GM18502 (cell line): ENCODE results near the gene PARP3.

Source experiments
- ATAC-seq: cut with Tn5 transposase; IDR thresholded peaks from one replicate; pipeline ENCODE4 v1.9.1; 2021; ENCODE audit warnings: mild to moderate bottlenecking; ENCODE audit not compliant: unreplicated experiment, poor library complexity

Gene PARP3

DNA sequence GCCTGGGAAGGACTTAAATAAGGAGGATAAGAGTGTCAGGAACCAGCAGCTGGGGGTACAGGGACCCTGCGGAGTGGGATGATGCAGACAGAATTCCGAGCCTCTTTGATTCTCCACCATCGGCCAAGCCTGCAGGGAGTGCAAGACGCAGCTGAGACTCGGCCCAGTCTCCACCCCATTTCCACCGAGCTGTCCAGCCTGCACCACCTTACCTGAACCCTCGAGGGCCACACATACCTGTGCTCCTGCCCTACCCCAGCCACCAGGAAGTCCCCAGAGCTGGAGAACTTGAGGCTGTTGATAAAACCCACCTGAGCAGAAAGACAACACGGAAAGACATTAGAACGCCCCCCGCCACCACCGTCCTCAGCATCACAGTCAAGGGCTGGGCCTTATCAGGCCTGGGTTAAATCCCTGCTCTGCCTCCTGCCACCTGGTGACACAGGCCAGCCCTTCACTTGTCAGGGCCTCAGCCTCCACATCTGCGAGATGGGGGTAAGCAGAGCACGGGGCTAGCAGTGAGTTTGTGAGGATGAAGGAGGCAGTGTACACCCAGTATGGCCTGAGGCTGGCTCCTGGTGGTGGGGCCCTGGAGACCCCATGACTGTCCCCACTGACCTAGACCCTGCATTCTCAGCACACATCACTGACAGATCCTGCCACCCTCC, 8.6 kb upstream of the PARP3 start:
- ATAC-seq, result no peak

DNA sequence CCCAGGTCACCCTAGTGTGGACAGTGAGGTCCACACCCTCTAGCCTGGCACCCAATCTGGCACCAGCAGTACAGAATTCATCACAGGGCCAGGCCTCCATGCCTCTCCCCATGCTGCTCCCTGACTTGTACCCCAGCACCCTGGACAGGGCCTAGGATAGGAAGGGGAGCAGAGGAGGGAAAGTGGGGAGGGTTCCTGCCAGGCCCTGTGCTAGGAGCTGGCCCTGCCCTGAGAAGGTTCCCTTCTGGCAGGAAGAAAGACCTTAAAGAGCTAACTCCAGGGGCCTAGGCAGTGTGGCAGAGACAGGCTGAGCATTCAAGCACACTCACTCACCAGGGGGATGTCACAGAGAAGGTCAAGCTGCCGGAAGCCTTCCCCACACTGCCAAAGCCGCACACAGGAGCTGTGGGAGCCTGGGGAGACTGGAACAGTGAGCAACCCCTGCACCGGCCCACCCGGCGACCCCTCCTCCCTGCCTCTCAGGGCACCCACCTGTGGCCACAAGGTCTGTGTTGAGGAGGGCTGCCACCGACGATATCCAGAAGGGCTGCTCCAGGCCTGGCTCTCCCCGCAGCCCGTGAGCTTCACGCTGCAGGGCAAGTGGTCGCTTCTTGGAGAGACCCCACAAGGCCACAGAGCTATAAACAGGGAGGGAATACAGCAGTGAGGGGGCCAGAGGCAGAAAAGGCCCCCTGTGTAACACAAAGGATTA, 7.9 kb upstream of the PARP3 start:
- ATAC-seq, result no peak

DNA sequence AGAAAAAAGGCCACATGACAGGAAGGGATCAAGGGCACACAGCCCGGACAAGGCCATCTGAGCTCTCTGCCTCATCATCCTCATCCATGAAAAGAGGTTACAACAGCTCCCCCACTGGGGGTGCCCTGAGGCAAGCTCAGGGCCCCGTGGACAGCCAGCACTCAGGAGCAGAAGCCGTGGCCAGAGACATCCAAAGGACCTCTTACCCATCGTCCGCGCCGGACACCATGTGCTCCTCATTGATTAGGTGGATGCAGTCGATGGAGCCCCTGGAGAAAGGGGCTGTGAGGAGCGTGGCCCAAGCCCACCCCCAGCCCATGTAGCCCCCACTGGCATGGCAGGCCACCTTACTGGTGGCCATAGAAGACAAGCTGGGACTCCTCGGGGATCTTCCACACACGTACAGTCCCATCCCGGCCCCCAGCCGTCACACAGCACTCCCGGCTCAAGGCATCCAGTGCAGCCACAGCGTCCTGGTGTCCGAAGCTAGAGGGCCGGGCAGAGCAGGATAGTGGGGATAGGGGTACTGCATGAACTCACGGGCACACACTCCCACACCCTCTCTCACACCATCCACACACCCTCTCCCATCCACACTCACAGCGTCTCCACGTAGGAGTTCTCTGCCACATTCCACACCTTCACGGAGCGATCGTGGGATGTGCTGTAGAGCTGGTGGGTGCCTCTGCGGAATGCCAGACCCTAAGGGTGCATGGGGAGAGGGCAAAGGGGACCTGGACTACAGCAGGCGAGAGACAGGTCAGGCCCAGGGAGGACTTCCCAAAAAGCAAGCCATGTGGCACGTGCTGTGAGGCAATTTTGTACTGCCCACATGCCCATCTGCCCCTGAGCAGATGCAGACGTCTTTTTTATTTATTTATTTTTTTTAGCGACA, 6.9 kb upstream of the PARP3 start:
- no peak for ATAC-seq

DNA sequence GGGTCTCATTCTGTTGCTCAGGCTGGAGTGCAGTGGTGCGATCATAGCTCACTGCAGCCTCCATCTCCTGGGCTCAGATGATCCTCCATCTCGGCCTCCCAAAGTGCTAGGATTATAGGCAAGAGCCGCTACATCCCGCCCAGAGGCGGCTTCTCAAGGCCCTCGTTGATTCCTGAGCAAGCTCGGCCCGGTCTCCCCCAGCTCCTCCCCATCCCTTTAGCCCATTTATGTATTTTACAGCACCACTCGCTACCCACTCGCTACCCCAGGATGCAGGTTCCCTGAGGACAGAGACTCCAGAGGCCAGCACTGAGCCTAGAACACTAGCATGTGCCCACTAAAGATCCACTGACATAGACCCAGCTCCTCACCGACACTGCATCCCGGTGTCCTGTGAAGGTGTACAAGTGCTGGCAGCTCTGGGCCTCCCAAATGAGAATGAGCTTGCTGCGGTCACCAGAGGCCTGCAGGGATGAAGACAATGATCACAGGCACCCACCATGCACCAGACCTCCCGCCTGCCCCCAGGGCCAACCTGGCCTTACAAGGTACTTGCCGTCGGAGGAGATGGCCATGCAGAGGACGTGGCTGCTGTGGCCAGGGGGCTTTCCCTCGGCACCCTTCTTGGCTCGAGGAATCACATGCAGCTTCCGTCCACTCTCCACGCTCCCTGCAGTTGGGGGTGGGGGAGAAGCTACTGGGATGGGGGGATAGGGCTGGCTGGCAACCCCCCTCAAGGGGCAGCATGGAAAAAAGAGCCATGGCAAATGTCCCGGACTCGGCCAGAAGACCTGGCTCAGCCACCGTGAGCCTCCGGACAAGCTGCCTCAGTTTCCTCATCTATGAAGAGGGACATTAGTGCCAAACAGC, 6.0 kb upstream of the PARP3 start:
- ATAC-seq, result no peak

DNA sequence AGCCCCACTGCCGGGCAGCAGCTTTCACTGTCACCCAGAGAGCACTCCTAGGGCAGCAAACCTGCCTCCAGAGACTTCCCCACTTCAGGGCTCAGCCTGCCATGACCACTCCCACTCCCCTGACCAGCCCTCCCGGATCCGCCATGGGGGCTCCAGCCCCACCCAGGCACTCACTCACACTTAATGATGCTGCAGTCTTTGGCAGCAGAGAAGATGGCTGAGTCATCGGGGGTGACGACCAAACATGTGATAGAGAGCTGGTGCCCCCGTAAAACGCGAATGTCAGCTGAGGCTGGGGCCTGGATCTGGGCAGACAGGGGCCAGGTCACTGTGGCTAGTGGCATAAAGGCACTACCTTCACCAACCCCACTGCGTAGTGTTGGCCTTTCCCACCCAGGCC, 5.1 kb upstream of the PARP3 start:
- ATAC-seq, result no peak

DNA sequence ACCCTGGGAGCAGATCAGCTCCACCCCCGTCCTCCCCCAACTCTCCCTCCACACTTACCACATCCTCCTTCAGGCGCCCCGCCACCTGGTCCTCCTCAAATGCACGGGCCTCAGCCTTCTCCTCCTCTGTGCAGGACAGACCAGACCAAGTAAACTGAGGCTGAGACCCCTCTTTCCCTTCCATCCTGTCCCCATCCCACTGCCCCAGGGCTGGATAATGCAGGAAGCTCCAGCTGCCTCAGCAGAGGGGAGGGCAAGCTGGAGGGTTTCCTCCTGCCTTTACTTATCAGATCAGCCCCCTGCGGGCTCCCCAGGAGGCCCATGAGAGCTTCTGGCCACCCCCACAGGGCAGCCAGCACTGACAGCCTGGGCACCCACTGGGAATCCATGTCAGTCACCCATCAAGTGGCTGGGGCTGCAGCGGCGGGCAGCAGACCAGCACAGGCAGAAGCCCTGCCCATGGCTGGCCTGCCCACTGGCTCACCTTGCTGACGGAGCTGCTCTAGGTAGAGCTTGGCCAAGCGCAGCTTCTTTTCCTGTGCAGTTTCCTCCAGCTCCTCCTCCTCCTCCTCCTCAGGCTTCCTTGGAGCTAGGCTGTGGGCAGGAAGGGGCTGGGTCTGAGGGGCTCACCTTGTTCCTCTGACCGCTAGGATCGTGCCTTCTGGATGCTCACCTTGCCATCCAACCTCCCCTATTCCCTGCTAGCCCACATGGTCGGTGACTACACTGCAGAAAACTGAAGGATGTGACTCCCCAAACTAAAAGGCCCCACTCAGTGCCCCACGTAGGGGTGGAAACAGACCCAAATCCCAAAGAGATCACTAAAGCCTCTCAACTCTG, 4.3 kb upstream of the PARP3 start:
- ATAC-seq, result no peak

DNA sequence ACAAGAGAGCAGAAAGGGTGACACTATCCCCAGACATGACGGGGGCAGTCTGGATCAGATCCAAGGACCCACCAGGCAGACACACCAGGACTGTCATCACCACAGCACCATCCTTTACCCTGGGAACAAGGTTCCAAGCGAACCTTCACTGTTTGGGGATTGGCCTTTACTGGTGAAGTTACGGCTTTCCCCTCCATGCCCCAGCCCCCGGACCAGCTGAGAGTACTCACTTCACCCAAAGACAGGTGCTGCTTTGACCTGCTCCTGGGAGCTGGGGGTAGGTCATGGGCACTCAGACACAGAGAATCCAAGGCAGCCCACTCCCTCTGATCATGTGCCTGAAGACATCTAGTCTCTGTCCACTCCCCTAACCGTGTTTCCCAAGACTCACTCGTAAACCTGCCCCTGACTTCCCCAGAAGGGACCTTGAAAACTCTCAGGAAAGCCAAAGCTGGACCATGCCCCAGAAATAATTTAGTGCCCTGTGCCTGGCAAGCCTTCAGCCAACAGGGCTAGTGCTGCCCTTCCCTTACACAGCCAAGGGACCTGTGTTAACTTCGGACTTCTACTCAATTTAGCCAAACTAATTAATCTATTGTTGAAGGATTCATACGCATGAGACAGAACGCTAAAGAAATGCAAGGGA, 3.3 kb upstream of the PARP3 start:
- no peak for ATAC-seq

DNA sequence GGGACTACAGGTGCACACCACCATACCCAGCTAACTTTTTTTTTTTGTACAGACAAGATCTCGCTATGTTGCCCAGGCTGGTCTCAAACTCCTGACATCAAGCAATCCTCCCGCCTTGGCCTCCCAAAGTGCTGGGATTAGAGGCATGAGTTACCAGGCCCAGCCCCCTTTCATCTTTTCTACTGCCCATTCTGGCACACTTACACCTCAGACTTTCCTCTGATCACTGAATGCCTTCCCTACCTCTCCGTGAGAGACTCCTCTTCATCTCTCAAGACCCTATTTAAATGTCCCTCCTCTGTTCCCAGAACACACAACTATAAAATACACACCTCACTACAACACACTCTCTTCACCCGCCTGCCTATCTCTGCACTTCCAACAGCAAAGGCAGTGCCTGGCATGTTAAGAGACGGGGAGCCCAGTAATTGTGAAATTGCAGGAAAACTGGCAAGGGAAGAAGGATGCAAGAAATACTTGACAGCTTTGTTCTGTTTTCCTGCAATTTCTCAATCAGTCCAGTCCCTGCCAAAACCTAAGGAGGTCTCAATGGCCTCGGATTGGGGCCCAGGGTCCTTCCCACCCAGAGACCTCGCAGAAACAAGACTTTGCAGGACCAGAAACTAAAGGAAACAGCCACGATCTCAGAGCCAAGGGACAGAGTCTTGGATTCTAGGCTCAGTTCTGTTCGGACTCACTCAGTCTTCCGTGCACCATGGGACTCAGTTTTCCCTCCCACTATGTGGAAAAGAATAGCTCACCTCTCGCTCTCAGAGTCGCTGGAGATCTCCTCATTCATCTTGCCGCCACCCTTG, 1.3 kb upstream of the PARP3 start:
- no peak for ATAC-seq

DNA sequence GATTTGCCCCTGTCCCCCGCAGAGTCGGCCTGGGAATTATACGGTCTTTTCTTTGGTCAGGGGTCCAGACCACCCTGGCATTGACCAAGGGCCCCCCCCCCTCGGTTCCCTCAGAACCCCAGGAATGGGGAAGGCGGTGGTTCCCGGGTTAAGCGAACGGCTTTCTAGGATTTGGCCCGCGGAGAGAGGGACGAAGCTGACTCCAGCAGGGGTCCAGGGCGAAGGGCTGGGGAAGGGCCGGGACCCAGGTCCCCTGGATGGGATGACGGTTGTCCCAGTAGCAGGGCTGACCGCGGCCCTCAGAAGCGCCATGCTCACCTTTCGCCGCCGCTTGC, 733 bp upstream of the PARP3 start:
- no peak for ATAC-seq

DNA sequence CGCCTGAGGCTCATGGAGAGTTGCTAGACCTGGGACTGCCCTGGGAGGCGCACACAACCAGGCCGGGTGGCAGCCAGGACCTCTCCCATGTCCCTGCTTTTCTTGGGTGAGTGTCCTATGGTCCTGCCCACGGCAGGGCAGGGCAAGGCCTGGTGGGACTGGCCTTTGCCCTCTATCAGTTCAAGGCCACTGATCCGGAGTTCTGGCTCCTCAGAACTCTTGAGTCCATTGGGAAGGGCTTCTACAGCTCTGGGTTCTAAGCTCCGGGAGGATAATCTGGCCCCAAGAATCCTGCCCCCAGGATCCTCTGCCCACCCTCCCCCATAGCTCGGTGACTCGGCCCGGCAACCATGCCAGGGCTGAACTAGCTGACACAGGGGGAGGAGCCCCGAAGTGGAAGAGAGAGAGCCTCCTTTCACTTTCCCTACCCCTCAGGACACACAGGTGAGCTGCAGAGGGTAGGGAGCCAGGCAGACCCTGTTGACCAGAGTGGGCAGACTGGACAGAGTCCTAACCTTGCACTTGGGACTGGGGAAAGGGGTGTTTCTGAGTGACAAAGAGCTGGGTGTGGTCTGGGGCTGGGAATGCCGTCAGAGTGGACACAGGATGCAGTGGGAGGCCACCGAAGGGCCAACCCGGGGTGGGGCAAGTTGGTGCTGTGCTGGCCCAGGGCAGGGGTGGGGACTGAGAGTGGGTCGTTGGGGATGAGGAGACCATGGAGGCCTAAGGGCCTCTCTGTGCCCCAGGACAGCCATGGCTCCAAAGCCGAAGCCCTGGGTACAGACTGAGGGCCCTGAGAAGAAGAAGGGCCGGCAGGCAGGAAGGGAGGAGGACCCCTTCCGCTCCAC, 664 bp downstream of the PARP3 start:
- ATAC-seq, result peak; percentile 37

DNA sequence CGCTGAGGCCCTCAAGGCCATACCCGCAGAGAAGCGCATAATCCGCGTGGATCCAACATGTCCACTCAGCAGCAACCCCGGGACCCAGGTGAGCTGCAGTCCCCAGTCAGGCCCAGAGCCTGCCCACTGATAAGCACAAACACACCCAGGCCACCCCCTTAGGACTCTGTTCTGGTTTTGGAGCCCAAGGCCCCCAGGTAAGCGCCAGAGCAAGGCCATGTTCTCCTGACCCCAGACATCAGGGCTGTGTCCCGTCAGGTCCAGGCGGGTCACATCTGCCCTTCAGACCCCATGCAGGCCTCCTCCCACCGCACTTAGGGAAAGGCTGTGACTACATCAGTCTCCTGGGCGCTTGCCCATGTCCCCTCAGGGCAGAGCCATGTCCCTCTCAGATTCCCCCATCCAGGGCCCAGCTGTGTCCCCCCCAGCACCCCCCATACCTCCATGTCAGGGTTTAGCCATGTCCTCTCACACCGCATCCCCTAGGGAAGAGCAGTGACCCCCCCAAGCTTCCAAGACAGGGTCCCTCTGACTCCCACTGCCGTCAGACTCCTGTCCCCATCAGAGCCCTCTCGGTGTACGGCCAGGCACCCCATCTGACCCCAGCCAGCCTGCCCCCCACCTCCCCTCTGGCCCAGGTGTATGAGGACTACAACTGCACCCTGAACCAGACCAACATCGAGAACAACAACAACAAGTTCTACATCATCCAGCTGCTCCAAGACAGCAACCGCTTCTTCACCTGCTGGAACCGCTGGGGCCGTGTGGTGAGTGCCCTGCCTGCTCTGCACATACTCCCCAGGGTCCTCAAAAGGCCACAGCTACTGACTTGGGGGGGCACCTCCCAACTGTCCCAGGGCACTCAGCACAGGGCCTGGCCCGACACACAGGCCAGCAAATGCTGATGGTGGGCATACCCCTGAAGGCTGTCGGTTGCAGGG, 1.6 kb downstream of the PARP3 start:
- no peak for ATAC-seq

DNA sequence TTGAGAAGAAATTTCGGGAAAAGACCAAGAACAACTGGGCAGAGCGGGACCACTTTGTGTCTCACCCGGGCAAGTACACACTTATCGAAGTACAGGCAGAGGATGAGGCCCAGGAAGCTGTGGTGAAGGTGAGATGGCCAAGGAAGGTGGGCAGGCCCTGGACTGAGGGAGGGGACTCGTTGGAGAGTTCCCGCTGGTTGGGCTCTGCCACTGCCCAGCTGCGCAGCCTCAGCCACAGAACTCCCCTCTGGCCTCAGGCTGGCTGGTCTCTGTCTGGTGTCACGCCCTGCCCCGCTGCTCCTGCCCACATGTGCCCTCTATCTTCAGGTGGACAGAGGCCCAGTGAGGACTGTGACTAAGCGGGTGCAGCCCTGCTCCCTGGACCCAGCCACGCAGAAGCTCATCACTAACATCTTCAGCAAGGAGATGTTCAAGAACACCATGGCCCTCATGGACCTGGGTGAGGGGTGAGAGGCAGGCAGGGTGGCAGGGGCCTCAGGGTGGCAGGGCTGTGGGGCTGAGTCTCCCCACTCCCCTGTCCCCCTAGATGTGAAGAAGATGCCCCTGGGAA, 2.4 kb downstream of the PARP3 start:
- ATAC-seq, result no peak

DNA sequence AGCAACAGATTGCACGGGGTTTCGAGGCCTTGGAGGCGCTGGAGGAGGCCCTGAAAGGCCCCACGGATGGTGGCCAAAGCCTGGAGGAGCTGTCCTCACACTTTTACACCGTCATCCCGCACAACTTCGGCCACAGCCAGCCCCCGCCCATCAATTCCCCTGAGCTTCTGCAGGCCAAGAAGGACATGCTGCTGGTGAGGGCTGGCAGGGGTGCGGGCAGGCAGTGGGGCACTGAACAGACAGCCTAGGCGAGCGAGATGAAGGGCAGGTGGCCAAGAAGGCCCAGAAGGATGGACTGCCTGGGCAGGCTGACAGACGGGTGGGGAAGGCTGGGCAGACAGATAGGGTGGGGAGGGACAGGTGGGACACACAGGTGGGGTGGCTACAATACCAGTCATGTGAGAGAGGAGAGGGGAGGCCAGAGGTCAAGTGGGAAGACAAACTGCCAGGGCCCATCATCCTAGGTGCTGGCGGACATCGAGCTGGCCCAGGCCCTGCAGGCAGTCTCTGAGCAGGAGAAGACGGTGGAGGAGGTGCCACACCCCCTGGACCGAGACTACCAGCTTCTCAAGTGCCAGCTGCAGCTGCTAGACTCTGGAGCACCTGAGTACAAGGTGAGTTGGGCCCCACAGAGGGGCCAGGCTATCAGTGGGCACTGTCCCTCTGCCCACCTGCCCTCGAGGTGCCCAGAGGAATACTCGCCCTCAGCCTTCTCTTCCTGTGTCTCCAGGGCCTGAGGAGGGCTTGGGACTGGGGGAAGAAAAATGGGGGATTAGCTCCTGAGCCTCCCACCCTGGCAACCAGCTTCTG, 3.1 kb downstream of the PARP3 start:
- ATAC-seq, result no peak

DNA sequence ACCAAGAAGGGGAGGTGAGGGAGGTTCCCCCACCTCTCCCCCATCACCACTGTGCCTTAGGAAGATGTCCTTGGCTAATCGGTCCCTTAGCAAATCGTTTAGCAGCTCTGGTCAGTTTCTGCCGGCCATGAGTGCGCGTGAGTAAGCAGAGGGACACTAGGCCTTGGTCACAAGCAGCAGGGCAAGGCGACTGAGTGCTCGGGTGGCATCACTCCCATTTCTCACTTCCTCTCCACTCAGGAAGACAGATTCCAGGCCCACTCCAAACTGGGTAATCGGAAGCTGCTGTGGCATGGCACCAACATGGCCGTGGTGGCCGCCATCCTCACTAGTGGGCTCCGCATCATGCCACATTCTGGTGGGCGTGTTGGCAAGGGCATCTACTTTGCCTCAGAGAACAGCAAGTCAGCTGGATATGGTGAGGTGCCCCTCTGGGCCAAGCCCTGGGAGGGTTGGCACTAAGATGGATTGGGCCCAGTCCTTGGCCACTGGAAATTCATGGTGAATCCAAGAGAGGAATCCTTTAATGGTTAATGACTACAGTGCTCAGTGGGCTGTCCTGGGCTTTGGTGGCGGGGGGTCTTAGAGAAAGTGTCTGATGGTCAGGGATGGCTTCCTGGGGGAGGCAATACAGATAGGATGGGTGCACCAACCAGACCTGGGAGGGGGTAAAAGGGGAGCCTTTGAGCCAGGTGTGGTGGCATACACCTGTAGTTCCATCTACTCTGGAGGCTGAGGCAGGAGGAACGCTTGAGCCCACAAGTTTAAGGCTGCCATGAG, 4.0 kb downstream of the PARP3 start:
- no peak for ATAC-seq
